Upper lobe of left lung (tissue), 6 donors: Measurements from ENCODE around the gene COASY. TPM values are rescaled to one million over a fixed set of nuclear protein-coding genes. Genes with fewer than 3 reads are reported as not detected.

Experiments
- ATAC-seq, 2 donors: fragments of 200-7000 bp; cut with Tn5 transposase; one replicate each; pipeline ENCODE4 v1.9.1; 2022; ENCODE audit warnings: mild to moderate bottlenecking in 2 of 2, moderate library complexity in 2 of 2; ENCODE audit not compliant: low FRiP score in 2 of 2
- DNase-seq, 2 donors: peaks; one replicate each; pipeline ENCODE4 v3.0.0-alpha.2; 2019 to 2020
- H3K27ac ChIP-seq, 4 donors: fragments of 200-600 bp; sonication (generic); one replicate each; pipeline ENCODE4 v1.5.1; 2016 to 2019
- H3K27me3 ChIP-seq, 4 donors: fragments of 200-600 bp; sonication (generic); one replicate each; pipeline ENCODE4 v1.5.1; 2017 to 2019
- H3K36me3 ChIP-seq, 4 donors: fragments of 200-600 bp; sonication (generic); one replicate each; pipeline ENCODE4 v1.5.1; 2016 to 2019
- H3K4me1 ChIP-seq, 4 donors: fragments of 200-600 bp; sonication (generic); one replicate each; pipeline ENCODE4 v1.5.1; 2018 to 2019
- H3K4me3 ChIP-seq, 4 donors: fragments of 200-600 bp; sonication (generic); one replicate each; pipeline ENCODE4 v1.5.1; 2017 to 2019; ENCODE audit warnings: mild to moderate bottlenecking in 2 of 4, moderate library complexity in 1 of 4
- H3K9me3 ChIP-seq, 4 donors: fragments of 200-600 bp; sonication (generic); one replicate each; pipeline ENCODE4 v1.5.1; 2018 to 2019
- EP300 ChIP-seq, 4 donors: sonication (generic); formaldehyde crosslinking; IDR thresholded peaks; one replicate each; pipeline ENCODE4 v1.5.1; 2017; ENCODE audit warnings: antibody characterized with exemption in 4 of 4, control low read depth in 2 of 4
- POLR2A ChIP-seq, 4 donors: fragments of 450-650 bp; IDR thresholded peaks; one replicate each; pipeline ENCODE4 v1.5.1; 2016 to 2017; ENCODE audit warnings: antibody characterized with exemption in 4 of 4, mild to moderate bottlenecking in 2 of 4
- POLR2AphosphoS5 ChIP-seq, 2 donors: sonication (generic); formaldehyde crosslinking; IDR thresholded peaks; one replicate each; pipeline ENCODE4 v1.5.1; 2017; ENCODE audit warnings: antibody characterized with exemption in 2 of 2
- WGBS, 2 donors: methylation state at CpG; one replicate each; pipeline ENCODE4 v1.1.5; 2017 to 2018; 5-methylcytosine and 5-hydroxymethylcytosine counted together
- total RNA-seq, 6 donors: library from RNA; depleted of rRNA in 4 of 6; stranded (reverse); fragments of >200 nt in 4 of 6; gene quantifications; one replicate each; pipeline versions ENCODE4 v1.1.0 to v1.2.1, GENCODE V29; 2016 to 2021
- TF ChIP-seq, protein P1 (sequence below), 6 experiments: fragments of 450-650 bp in 4 of 6; fragments of 200-600 bp in 2 of 6; sonication (generic) in 2 of 6; IDR thresholded peaks; one replicate each; pipeline ENCODE4 v1.5.1; 2016 to 2019; ENCODE audit warnings: antibody characterized with exemption in 6 of 6
- donor health status: DM: no; HTN: no; CAD: no; lungs with moderate emphysema.
- donor health status: DM: no; HTN: yes; CAD: no; lungs with severe emphysema.

COASY gene
- total RNA-seq, 6 donors from 2014 or later, result 34.7 to 71.1 (median 51.4) TPM

DNA sequence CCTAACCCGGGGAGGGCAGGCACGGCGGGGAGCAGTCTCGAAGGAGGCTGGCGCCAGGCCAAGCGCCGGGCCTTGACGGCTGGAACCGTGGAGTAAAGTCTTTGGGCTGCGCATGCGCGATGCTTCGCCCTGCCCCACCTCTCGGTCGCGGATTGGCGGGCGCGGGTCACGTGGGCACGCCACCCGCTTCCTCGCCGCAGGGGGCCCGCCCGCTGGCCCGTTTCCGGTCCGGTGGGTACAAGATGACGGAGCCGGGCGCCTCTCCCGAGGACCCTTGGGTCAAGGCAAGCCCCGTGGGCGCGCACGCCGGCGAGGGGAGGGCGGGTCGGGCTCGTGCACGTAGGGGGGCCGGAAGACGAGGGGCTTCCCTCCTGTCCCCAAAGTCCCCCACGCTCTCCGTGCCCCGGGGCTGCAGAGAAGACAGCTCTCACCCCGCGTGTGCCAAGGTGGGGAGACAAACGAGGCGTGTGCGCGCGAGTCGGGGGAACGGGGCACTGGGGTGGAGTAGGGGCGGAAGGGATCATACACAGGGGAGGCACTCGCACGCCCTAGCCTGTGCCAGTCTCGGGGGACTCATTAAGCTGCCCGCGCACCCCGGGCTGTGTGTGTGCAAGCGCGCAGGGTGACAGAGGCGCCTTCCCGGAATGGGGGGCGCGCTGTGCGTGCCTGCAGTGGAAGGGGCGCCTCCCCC, 5.1 kb downstream of the COASY start, which contains the start of gene MLX:
Gene MLX (plus strand): TSS at position 218 of the 691 bp plus-strand sequence. CDS start 25 bp downstream, at position 243.
- TF ChIP-seq, protein P1, sequence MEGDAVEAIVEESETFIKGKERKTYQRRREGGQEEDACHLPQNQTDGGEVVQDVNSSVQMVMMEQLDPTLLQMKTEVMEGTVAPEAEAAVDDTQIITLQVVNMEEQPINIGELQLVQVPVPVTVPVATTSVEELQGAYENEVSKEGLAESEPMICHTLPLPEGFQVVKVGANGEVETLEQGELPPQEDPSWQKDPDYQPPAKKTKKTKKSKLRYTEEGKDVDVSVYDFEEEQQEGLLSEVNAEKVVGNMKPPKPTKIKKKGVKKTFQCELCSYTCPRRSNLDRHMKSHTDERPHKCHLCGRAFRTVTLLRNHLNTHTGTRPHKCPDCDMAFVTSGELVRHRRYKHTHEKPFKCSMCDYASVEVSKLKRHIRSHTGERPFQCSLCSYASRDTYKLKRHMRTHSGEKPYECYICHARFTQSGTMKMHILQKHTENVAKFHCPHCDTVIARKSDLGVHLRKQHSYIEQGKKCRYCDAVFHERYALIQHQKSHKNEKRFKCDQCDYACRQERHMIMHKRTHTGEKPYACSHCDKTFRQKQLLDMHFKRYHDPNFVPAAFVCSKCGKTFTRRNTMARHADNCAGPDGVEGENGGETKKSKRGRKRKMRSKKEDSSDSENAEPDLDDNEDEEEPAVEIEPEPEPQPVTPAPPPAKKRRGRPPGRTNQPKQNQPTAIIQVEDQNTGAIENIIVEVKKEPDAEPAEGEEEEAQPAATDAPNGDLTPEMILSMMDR (IDR thresholded peaks at IDR 0.05), result peak in 2 of 6 experiments; percentile 18 to 23
- peak in 1 of 4 donors; percentile 2 for TF ChIP-seq EP300 (IDR thresholded peaks at IDR 0.05)
- TF ChIP-seq POLR2A (IDR thresholded peaks at IDR 0.05), result peak in 1 of 4 donors; percentile 80
- peak; percentile 65 to 78 for TF ChIP-seq POLR2AphosphoS5 (IDR thresholded peaks at IDR 0.05)
- Histone ChIP-seq H3K4me3 (peak within 1 kb of the TSS; percentile 89 to 98 (median 93)), H3K4me1 (peaks cover 49 to 68% (median 57%) of the 10 kb centered on the region in 4 donors), H3K9me3 (no peaks in the 10 kb centered on the region), H3K36me3 (peaks cover 22 to 65% (median 57%) of the 10 kb centered on the region in 4 donors), H3K27ac (peak within 1 kb of the TSS; percentile 96 to 99 (median 97)), H3K27me3 (no peaks in the 10 kb centered on the region)
- DNase-seq (peak; percentile 93 to 100), ATAC-seq (peak; percentile 85 to 92)
- 0% methylated on average over 22 to 42 of the region's 72 CpGs for WGBS, 2 donors

DNA sequence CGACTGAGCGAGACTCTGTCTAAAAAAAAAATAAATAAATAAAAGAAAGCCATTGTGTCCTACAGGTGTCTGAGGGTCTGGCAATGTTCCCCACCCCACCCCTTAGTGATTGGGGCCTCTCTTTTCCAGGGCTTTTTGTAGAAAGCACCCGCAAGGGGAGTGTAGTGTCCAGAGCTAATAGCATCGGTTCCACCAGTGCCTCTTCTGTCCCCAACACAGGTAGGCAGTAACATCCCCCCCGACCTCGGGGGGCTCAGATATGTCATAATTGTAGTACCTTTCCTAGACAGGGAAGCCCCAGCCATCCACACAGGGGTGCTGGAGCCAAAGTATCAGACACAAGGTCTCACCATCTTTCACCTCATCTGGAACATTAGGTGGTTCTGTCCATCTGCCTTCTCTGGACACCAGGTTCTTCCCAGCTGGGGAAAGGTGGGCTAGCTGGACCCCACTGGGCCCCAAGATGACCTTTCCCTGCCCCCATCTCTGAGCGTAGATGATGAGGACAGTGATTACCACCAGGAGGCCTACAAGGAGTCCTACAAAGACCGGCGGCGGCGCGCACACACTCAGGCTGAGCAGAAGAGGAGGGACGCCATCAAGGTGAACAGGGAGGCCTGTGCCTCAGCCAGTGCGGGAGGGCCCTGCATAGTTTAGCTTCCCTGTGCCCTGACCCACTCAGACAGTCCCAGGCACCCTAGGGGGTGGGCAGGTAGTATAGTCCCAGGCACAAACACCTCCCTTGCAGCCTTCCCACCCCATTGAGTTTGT, 6.6 kb downstream of the COASY start:
- WGBS, 2 donors, result 85 to 90% methylated on average over 11 to 14 of the region's 14 CpGs
- DNase-seq (peak in 1 of 2 donors; percentile 73), ATAC-seq (no peak)
- Histone ChIP-seq H3K27me3 (no peaks in the 10 kb centered on the region), H3K36me3 (peaks cover 37 to 80% (median 72%) of the 10 kb centered on the region in 4 donors), H3K4me1 (peaks cover 40 to 64% (median 50%) of the 10 kb centered on the region in 4 donors), H3K4me3 (peak overlapping the region in 3 of 4 donors; percentile 89 to 95 (median 91)), H3K27ac (peak overlapping the region; percentile 96 to 99 (median 97)), H3K9me3 (no peaks in the 10 kb centered on the region)
- TF ChIP-seq EP300 (IDR thresholded peaks at IDR 0.05) (no peak), POLR2AphosphoS5 (IDR thresholded peaks at IDR 0.05) (no peak), POLR2A (IDR thresholded peaks at IDR 0.05) (no peak)
- TF ChIP-seq, protein P1 (IDR thresholded peaks at IDR 0.05), result no peak

DNA sequence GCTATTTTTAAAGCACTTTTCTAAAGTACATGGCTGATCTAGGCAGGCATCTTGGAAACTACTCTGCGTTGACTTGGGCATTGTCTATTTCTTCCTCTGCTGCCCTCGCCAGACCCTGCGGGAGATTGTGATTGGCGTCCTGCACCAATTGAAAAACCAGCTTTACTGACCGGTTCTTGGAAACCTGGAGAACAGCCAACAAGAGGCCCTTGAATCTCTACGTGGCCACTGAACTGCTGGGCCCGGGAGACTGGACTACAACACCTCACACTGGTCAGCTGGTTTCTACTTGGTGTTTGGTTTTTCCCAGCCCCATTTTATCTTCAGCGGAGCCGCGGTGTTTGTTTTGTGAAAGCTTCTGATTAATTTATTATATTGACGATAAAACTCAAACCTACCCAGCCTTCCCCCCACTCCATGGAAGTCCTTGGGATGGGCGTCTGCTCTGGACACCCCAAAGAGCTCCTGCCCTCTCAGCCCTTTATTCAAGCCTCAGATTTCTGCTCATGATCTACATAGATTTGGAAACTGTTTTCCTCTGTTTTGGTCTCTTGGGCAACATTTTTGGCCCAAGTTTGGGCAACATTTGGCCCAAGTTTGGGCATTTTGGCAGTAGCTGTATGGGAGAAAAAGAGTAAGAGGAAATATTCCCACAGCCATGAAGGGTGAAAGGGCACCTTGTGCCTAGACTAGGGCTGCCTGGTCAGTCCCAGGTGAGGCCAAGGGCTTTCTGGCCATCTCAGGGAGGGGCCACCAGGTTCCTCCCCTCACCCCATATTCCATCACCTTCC, 9.7 kb downstream of the COASY start:
- H3K4me1 ChIP-seq, result peaks cover 23 to 38% (median 31%) of the 10 kb centered on the region in 4 donors
- H3K36me3 ChIP-seq, result peaks cover 44 to 72% (median 66%) of the 10 kb centered on the region in 4 donors
- no peak overlapping the region for H3K4me3 ChIP-seq
- TF ChIP-seq EP300 (IDR thresholded peaks at IDR 0.05) (no peak), POLR2AphosphoS5 (IDR thresholded peaks at IDR 0.05) (no peak), POLR2A (IDR thresholded peaks at IDR 0.05) (no peak)
- TF ChIP-seq, protein P1 (IDR thresholded peaks at IDR 0.05), result no peak
- peak overlapping the region in 3 of 4 donors; percentile 1 to 32 (median 12) for H3K27ac ChIP-seq
- no peaks in the 10 kb centered on the region for H3K9me3 ChIP-seq
- DNase-seq (peak in 1 of 2 donors; percentile 88), ATAC-seq (no peak)
- WGBS, 2 donors, result 63 to 70% methylated on average over 12 of the region's 12 CpGs
- no peaks in the 10 kb centered on the region for H3K27me3 ChIP-seq

DNA sequence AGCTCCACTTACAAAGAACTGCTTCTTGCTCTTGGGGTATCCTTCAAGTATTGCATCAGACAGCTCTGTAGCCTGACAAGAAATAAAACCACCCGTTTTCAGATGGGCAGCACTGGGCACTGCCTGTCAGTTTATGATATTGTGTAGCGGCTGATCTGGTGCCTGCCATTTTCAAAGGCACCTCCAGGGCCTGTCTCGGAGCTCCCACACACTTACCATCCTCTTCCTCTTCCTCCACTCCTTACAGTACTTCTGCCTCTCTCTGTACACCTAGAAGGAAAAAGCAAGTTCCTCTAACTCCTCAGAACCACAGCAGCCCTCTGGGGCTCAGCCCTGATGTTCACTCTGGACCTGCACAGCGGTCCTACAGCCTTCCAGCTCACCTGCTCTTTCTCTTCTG, 11.1 kb downstream of the COASY start:
- TF ChIP-seq, protein P1 (IDR thresholded peaks at IDR 0.05), result no peak
- TF ChIP-seq EP300 (IDR thresholded peaks at IDR 0.05), result no peak
- no peak for TF ChIP-seq POLR2A (IDR thresholded peaks at IDR 0.05)
- no peak for TF ChIP-seq POLR2AphosphoS5 (IDR thresholded peaks at IDR 0.05)
- no peak overlapping the region for H3K27ac ChIP-seq
- peaks cover 22 to 41% (median 32%) of the 10 kb centered on the region in 4 donors for H3K4me1 ChIP-seq
- DNase-seq (no peak), ATAC-seq (no peak)
- no peaks in the 10 kb centered on the region for H3K27me3 ChIP-seq
- peaks cover 44 to 72% (median 66%) of the 10 kb centered on the region in 4 donors for H3K36me3 ChIP-seq
- H3K4me3 ChIP-seq, result no peak overlapping the region
- no peaks in the 10 kb centered on the region for H3K9me3 ChIP-seq
- 78% methylated on average over 4 of the region's 4 CpGs for WGBS, 2 donors
